HG02588 (cell line): ENCODE data around the gene ROBO1.
"Not testable (repeated sequence)": the region's sequence is repeated elsewhere in the genome, so short reads cannot be mapped to it uniquely, and the experiment has no call there.

Experiments used
- ATAC-seq: cut with Tn5 transposase; IDR thresholded peaks from one replicate; pipeline ENCODE4 v1.9.1; 2021; ENCODE audit warnings: mild to moderate bottlenecking, moderate library complexity; ENCODE audit not compliant: unreplicated experiment

ROBO1 gene

GRCh38 chr3:79767905-79768267 is at the start of gene ROBO1:
TSS of gene ROBO1 (minus strand) at chr3:79767998.
- ATAC-seq: no peak

GRCh38 chr3:79817224-79817623 is 49.4 kb upstream of the ROBO1 start:
- no peak for ATAC-seq

GRCh38 chr3:79815478-79815877 is 47.7 kb upstream of the ROBO1 start:
- ATAC-seq: no peak

- ATAC-seq: no peak
Measured at GRCh38 chr3:79810581-79810980, 42.8 kb upstream of the ROBO1 start.

- no peak for ATAC-seq
Measured at GRCh38 chr3:79810092-79810491, 42.3 kb upstream of the ROBO1 start.

GRCh38 chr3:79809106-79809505 is 41.3 kb upstream of the ROBO1 start:
- ATAC-seq: no peak

GRCh38 chr3:79808515-79808914 is 40.7 kb upstream of the ROBO1 start:
- ATAC-seq: no peak

- ATAC-seq: not testable (repeated sequence)
Measured at GRCh38 chr3:79790177-79790576, 22.4 kb upstream of the ROBO1 start.

- no peak for ATAC-seq
Measured at GRCh38 chr3:79773291-79773690, 5.5 kb upstream of the ROBO1 start.

- ATAC-seq: no peak
Measured at GRCh38 chr3:79769229-79769628, 1.4 kb upstream of the ROBO1 start.

GRCh38 chr3:79767194-79767904 is 449 bp downstream of the ROBO1 start:
- no peak for ATAC-seq

- no peak for ATAC-seq
Measured at GRCh38 chr3:79766496-79767193, 1.2 kb downstream of the ROBO1 start.

- no peak for ATAC-seq
Measured at GRCh38 chr3:79765911-79766310, 1.9 kb downstream of the ROBO1 start.

GRCh38 chr3:79761441-79761840 is 6.4 kb downstream of the ROBO1 start:
- no peak for ATAC-seq

- no peak for ATAC-seq
Measured at GRCh38 chr3:79751703-79752102, 16.1 kb downstream of the ROBO1 start.

GRCh38 chr3:79737530-79737929 is 30.3 kb downstream of the ROBO1 start:
- ATAC-seq: no peak

GRCh38 chr3:79729096-79729495 is 38.7 kb downstream of the ROBO1 start:
- no peak for ATAC-seq

- ATAC-seq: no peak
Measured at GRCh38 chr3:79726786-79727185, 41.0 kb downstream of the ROBO1 start.

GRCh38 chr3:79724206-79724605 is 43.6 kb downstream of the ROBO1 start:
- ATAC-seq: no peak

GRCh38 chr3:79690072-79690471 is 77.7 kb downstream of the ROBO1 start:
- no peak for ATAC-seq

GRCh38 chr3:79685108-79685507 is 82.7 kb downstream of the ROBO1 start:
- no peak for ATAC-seq

- ATAC-seq: no peak
Measured at GRCh38 chr3:79684041-79684440, 83.8 kb downstream of the ROBO1 start.

GRCh38 chr3:79672731-79673130 is 95.1 kb downstream of the ROBO1 start:
- no peak for ATAC-seq
